PFSK-1 (cell line): Measurements from ENCODE around the gene LYPD6.

Experiments used
- FOXP2 ChIP-seq: optimal IDR thresholded peaks from 2 replicates; pipeline ENCODE3; 2011; ENCODE audit warnings: borderline replicate concordance, control low read depth, inconsistent platforms; ENCODE audit not compliant: insufficient read depth; ENCODE audit errors: extremely low read length, extremely low read depth
- POLR2AphosphoS5 ChIP-seq: IDR thresholded peaks from 2 replicates; pipeline ENCODE4 v1.6.1; 2012; ENCODE audit warnings: low read depth, mild to moderate bottlenecking, control low read depth, low read length, moderate library complexity
- SIN3A ChIP-seq: IDR thresholded peaks from 2 replicates; pipeline ENCODE4 v1.6.1; 2012; ENCODE audit warnings: mild to moderate bottlenecking, low read length, moderate library complexity, borderline replicate concordance; ENCODE audit not compliant: insufficient read depth
- TAF1 ChIP-seq: IDR thresholded peaks from 2 replicates; pipeline ENCODE4 v1.6.1; 2012; ENCODE audit warnings: low read length, control low read depth, borderline replicate concordance; ENCODE audit not compliant: insufficient read depth
- TF ChIP-seq, protein P1 (sequence below), 2 experiments: IDR thresholded peaks; 2 replicates each; pipeline versions ENCODE4 v1.6.1 to v1.8.0; 2011 to 2012; ENCODE audit warnings: low read depth in 2 of 2, low read length in 2 of 2, control low read depth in 1 of 2, inconsistent platforms in 1 of 2, mild to moderate bottlenecking in 1 of 2, moderate library complexity in 1 of 2; ENCODE audit not compliant: insufficient read depth in 1 of 2

GRCh38 chr2:149313512-149313972, 16.8 kb upstream of the LYPD6 start:
- TF ChIP-seq, protein P1, sequence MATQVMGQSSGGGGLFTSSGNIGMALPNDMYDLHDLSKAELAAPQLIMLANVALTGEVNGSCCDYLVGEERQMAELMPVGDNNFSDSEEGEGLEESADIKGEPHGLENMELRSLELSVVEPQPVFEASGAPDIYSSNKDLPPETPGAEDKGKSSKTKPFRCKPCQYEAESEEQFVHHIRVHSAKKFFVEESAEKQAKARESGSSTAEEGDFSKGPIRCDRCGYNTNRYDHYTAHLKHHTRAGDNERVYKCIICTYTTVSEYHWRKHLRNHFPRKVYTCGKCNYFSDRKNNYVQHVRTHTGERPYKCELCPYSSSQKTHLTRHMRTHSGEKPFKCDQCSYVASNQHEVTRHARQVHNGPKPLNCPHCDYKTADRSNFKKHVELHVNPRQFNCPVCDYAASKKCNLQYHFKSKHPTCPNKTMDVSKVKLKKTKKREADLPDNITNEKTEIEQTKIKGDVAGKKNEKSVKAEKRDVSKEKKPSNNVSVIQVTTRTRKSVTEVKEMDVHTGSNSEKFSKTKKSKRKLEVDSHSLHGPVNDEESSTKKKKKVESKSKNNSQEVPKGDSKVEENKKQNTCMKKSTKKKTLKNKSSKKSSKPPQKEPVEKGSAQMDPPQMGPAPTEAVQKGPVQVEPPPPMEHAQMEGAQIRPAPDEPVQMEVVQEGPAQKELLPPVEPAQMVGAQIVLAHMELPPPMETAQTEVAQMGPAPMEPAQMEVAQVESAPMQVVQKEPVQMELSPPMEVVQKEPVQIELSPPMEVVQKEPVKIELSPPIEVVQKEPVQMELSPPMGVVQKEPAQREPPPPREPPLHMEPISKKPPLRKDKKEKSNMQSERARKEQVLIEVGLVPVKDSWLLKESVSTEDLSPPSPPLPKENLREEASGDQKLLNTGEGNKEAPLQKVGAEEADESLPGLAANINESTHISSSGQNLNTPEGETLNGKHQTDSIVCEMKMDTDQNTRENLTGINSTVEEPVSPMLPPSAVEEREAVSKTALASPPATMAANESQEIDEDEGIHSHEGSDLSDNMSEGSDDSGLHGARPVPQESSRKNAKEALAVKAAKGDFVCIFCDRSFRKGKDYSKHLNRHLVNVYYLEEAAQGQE (IDR thresholded peaks at IDR 0.05; ENCODE audit: insufficient read depth in 1 of 2, low read depth in 2 of 2, low read length in 2 of 2) = no peak
- TF ChIP-seq TAF1 (no peak), POLR2AphosphoS5 (no peak), SIN3A (no peak), FOXP2 (no peak)
